D721Med (cell line): ENCODE measurements around the gene ARPC1A.

ENCODE experiments used
- DNase-seq: peaks from one replicate; pipeline ENCODE4 v3.0.0; 2011; ENCODE audit warnings: low spot score; ENCODE audit not compliant: insufficient read length
- FAIRE-seq: peaks from 2 replicates; lab custom pipeline; 2011; peaks lifted over from hg19 to GRCh38; lab: Jason Lieb, UNC
- CTCF ChIP-seq: IDR thresholded peaks from 2 replicates; pipeline ENCODE4 v1.5.1; 2012; ENCODE audit warnings: mild to moderate bottlenecking, control low read depth; ENCODE audit not compliant: insufficient read depth; ENCODE audit errors: missing control alignments

The ARPC1A gene

DNA sequence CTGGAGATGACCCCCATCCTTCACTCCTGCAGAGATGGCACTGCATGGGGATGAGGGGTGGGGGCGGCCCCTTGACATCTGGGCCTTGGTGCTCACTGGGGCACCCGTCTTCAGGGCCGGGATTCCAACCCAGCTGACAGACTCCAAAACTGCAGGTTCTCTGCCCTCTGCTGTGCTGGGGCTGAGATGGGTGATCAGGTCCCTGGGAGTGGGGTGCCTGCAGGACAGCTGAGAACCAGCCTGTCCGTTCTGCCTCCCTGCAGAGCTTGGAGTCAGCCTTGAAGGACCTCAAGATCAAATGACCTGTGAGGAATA, 68.4 kb downstream of the ARPC1A start:
- TF ChIP-seq CTCF, result no peak
- no peak for FAIRE-seq

GRCh38 chr7:99395616-99396327, 70.1 kb downstream of the ARPC1A start:
- no peak for DNase-seq

More for the DNA sequence above, 68.4 kb downstream of the ARPC1A start:
- DNase-seq, result no peak

GRCh38 chr7:99396418-99397296, 71.0 kb downstream of the ARPC1A start:
- no peak for TF ChIP-seq CTCF
- FAIRE-seq (no peak), DNase-seq (no peak)

More at GRCh38 chr7:99395616-99396327, 70.1 kb downstream of the ARPC1A start:
- no peak for TF ChIP-seq CTCF
- no peak for FAIRE-seq

DNA sequence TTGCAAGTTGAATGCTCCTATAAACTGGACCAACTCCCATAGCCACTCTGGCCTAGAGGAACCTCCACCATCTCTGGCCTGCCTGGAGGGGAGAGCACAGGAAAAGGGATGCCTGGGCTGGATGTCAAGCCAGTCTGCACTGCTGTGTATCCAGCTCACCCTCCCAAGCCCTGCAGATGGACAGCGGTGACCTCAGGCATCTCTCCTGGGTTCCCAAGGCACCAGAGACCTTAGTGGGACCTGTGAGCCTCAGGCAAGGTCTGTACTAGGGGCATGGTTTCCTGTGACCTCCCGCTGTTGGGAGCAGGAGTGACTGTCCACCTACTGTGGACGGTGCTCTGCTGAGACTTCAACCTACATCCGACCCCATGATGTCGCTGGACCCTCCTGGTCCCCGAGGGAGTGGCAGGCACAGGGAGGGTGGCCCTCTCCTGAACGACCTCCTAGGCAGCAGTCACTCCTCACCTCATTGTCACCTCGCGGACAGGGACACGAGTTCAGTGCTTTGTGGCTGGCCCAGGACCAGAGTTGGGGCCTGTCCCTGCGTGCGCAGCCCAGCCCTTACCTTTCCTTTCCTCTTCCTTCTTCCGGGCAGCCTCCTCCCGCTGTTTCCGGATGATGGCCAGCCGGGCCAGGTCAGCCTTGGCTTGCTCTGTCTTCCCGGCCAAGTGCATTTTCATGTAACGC, 71.7 kb downstream of the ARPC1A start:
- FAIRE-seq, result no peak
- DNase-seq, result no peak

DNA sequence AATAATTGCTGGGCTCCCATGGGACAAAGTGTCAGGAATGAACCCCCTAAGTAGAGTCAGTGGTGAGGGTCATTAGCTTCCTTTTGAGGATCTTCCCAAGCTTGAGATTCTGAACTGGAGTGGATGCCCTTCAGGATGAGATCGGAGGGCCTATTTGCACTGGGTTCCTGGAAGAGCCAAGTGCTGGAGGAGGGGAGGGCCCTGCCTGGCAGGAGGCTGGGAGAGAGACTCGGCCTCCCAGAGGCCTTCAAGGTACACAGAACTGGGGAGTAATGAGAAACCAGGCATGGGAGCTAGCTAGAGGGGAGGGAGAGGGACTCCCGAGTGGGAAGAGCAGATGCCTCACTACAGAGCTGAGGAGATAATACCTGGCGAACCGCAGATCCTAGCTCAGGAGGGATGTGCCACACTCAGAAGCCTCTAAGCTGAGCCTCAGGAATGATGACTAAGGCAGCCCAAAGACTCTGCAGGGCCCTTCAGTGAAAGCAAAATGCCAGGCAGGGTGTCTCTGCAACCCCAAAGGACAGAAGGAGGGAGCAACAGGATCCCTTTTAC, 73.3 kb downstream of the ARPC1A start:
- FAIRE-seq (no peak), DNase-seq (no peak)
- no peak for TF ChIP-seq CTCF

More for the DNA sequence above, 71.7 kb downstream of the ARPC1A start:
- TF ChIP-seq CTCF, result no peak

GRCh38 chr7:99399597-99399996, 73.9 kb downstream of the ARPC1A start:
- DNase-seq (no peak), FAIRE-seq (no peak)
- TF ChIP-seq CTCF, result no peak
